SK-N-SH (cell line): ENCODE data around the gene SHC3.

Source experiments
- TCF12 ChIP-seq: IDR thresholded peaks from 2 replicates; pipeline ENCODE4 v1.4.0; 2012
- TF ChIP-seq, protein P1 (sequence below): fragments of 200-600 bp; sonication (generic); IDR thresholded peaks from 2 replicates; pipeline ENCODE4 v1.6.1; 2017; ENCODE audit warnings: antibody characterized with exemption, mild to moderate bottlenecking, moderate library complexity

DNA sequence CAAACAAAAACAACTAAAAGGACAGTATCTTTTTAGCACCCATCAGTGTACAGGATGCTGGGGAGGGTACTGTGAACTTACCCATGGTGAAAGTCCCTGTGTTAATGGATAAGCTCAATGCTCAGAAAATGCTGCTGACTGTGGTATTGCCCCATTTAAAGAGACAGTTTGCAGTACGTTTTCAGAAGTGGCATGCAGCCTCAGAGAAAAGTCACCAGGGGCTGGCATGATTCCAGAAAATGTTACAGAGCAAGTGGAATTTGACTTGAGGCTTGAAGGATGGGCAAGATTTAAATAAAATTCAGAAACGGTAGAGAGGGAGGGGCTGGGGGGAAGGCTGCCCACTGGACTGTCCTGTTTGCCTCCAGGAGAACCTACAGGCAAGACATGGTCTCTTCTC lies 180.1 kb downstream of the SHC3 start:
- no peak for TF ChIP-seq TCF12
- TF ChIP-seq, protein P1, sequence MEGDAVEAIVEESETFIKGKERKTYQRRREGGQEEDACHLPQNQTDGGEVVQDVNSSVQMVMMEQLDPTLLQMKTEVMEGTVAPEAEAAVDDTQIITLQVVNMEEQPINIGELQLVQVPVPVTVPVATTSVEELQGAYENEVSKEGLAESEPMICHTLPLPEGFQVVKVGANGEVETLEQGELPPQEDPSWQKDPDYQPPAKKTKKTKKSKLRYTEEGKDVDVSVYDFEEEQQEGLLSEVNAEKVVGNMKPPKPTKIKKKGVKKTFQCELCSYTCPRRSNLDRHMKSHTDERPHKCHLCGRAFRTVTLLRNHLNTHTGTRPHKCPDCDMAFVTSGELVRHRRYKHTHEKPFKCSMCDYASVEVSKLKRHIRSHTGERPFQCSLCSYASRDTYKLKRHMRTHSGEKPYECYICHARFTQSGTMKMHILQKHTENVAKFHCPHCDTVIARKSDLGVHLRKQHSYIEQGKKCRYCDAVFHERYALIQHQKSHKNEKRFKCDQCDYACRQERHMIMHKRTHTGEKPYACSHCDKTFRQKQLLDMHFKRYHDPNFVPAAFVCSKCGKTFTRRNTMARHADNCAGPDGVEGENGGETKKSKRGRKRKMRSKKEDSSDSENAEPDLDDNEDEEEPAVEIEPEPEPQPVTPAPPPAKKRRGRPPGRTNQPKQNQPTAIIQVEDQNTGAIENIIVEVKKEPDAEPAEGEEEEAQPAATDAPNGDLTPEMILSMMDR = no peak
